Heart left ventricle (tissue), 16 donors: Measurements from ENCODE around the gene HHAT. TPM values are rescaled to one million over a fixed set of nuclear protein-coding genes. Genes with fewer than 3 reads are reported as not detected.

Experiments used
- ATAC-seq, 4 donors: fragments of 200-7000 bp; cut with Tn5 transposase; one replicate each; pipeline ENCODE4 v1.9.1; 2020 to 2022; ENCODE audit warnings: moderate library complexity in 4 of 4, mild to moderate bottlenecking in 3 of 4, moderate number of reproducible peaks in 1 of 4
- DNase-seq, 5 donors: peaks; one replicate each; pipeline ENCODE4 v3.0.0-alpha.2; 2020
- H3K27ac ChIP-seq, 12 donors: fragments of 200-600 bp; sonication (generic) in 4 of 12; one replicate each; pipeline versions ENCODE4 v1.5.0 to v1.8.0; 2016 to 2022; ENCODE audit warnings: mild to moderate bottlenecking in 2 of 12
- H3K27me3 ChIP-seq, 9 donors: fragments of 200-600 bp; sonication (generic) in 2 of 9; one replicate each; pipeline versions ENCODE4 v1.5.1 to v1.8.0; 2016 to 2022; ENCODE audit warnings: mild to moderate bottlenecking in 3 of 9
- H3K36me3 ChIP-seq, 9 donors: fragments of 200-600 bp; sonication (generic) in 2 of 9; one replicate each; pipeline versions ENCODE4 v1.5.0 to v1.8.0; 2018 to 2022; ENCODE audit warnings: mild to moderate bottlenecking in 2 of 9
- H3K4me1 ChIP-seq, 12 donors: fragments of 200-600 bp; sonication (generic) in 4 of 12; one replicate each; pipeline versions ENCODE4 v1.5.0 to v1.8.0; 2016 to 2022; ENCODE audit warnings: mild to moderate bottlenecking in 3 of 12
- H3K4me3 ChIP-seq, 12 donors: fragments of 200-600 bp; sonication (generic) in 4 of 12; one replicate each; pipeline versions ENCODE4 v1.5.0 to v1.8.0; 2017 to 2022; ENCODE audit warnings: mild to moderate bottlenecking in 9 of 12, moderate library complexity in 4 of 12
- H3K9me3 ChIP-seq, 12 donors: fragments of 200-600 bp; sonication (generic) in 4 of 12; one replicate each; pipeline versions ENCODE4 v1.5.0 to v1.8.0; 2016 to 2022; ENCODE audit warnings: mild to moderate bottlenecking in 1 of 12
- CTCF ChIP-seq, 12 donors: fragments of 200-600 bp; sonication (generic) in 4 of 12; IDR thresholded peaks; one replicate each; pipeline versions ENCODE4 v1.5.0 to v1.8.0; 2018 to 2022; ENCODE audit warnings: antibody characterized with exemption in 12 of 12, mild to moderate bottlenecking in 5 of 12
- POLR2A ChIP-seq, 2 donors: fragments of 450-650 bp; IDR thresholded peaks; one replicate each; pipeline ENCODE4 v1.6.1; 2017; ENCODE audit warnings: antibody characterized with exemption in 2 of 2, mild to moderate bottlenecking in 2 of 2, moderate library complexity in 2 of 2
- WGBS, 4 donors: extraction: QIAGEN DNeasy Blood & Tissue Kit in 2 of 4; methylation state at CpG; one replicate each; pipeline versions ENCODE4 v1.1.5 to v1.1.7; 2013 to 2018; 5-methylcytosine and 5-hydroxymethylcytosine counted together
- intact Hi-C, 10 donors: fragments of 100-400 bp; cut with DNase I; formaldehyde crosslinking; loops; one replicate each; pipeline versions ENCODE4 v1.11.1 to v1.14.2; 2022
- polyA plus RNA-seq, 2 donors: library from polyadenylated mRNA; stranded (reverse); fragments of 200-250 nt; gene quantifications; one replicate each; pipeline ENCODE4 v1.2.3, GENCODE V29; 2013
- total RNA-seq, 9 donors: library from RNA; depleted of rRNA in 2 of 9; stranded (reverse); fragments of >200 nt in 2 of 9; fragmentation: NEBNext Ultra II Directional in 3 of 9; extraction: Animal tissue kit (Norgen Biotek cat#: 25700) in 3 of 9; gene quantifications; one replicate each; pipeline versions ENCODE4 v1.1.0 to v1.2.4, GENCODE V29; 2016 to 2023
- donor health status: ischemic (EF 13 %, LVEDD 7.1; RV severe dilation, severe dysfunction).
- donor health status: healthy with polysubstance abuse.
- donor health status: DM: no; HTN: yes; CAD: no.
- donor health status: DM: no; HTN: no; CAD: no.
- donor health status: ischemic (EF 25% LVEDD 6.9; RV normal size, moderate dysfunction).
- donor health status: ischemic (EF 25% LVEDD 5.7; RV mildly dilated, moderate dysfunction).
- donor health status: healthy.
- donor health status: DM: yes; HTN: yes; CAD: no.
- donor health status: ischemic (EF 35%, LVEDD 5.7; RV mildly dilated, moderate dysfunction).
- donor health status: nonischemic (EF 11% LVEDD 7.7; RV severe dilation, severe dysfunction).
- donor health status: DM: yes; HTN: yes; CAD: no.
- donor health status: PGD.
- donor health status: ischemic (EF 29% LVEDD 5.4; RV normal size, mild dysfunction).
- donor health status: nonischemic (EF 23%, LVEDD 6.1; RV moderate dilation, normal function).

HHAT gene
- total and polyA plus RNA-seq, 11 donors: 0.98 to 4.7 (median 2.8) TPM

DNA sequence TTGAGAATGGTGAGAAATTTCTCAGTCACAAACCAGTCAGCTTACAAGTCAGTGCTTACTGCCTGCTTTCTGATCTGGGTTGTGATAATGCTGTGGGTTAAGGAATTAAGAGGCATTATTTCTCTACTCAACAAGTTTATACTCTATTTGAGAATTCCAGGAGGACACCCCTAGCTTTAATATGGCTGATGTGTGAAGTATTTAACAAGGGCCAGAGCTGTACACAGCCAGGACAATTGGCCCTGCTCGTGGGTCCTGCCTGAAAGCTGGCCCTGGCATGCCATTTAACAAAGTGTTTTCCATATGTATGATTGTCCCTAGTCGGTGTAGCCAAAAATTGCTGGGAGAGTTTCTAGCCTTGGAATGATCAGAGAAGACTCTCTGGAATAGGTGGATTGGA, 43.2 kb downstream of the HHAT start:
- Histone ChIP-seq H3K4me1 (peaks cover 0 to 14% (median 0%) of the 10 kb centered on the region in 12 donors), H3K9me3 (no peaks in the 10 kb centered on the region), H3K4me3 (no peak overlapping the region), H3K27me3 (no peaks in the 10 kb centered on the region), H3K36me3 (no peaks in the 10 kb centered on the region), H3K27ac (no peak overlapping the region)
- ATAC-seq: no peak
- intact Hi-C loops: no loop called here
- no peak for DNase-seq
- TF ChIP-seq POLR2A (IDR thresholded peaks at IDR 0.05) (no peak), CTCF (IDR thresholded peaks at IDR 0.05) (no peak)
- 37 to 69% (median 65%) methylated on average over 2 of the region's 2 CpGs for WGBS, 4 donors

GRCh38 chr1:210372491-210372890, 43.8 kb downstream of the HHAT start:
- ATAC-seq: no peak
- no peaks in the 10 kb centered on the region for H3K9me3 ChIP-seq
- H3K36me3 ChIP-seq: no peaks in the 10 kb centered on the region
- 88 to 98% (median 94%) methylated on average over 2 of the region's 2 CpGs for WGBS, 4 donors
- intact Hi-C loops: no loop called here
- no peak overlapping the region for H3K27ac ChIP-seq
- TF ChIP-seq POLR2A (IDR thresholded peaks at IDR 0.05) (no peak), CTCF (IDR thresholded peaks at IDR 0.05) (no peak)
- H3K4me3 ChIP-seq: no peak overlapping the region
- no peak for DNase-seq
- H3K27me3 ChIP-seq: no peaks in the 10 kb centered on the region
- H3K4me1 ChIP-seq: peaks cover 0 to 14% (median 0%) of the 10 kb centered on the region in 12 donors

GRCh38 chr1:210372931-210373627, 44.4 kb downstream of the HHAT start:
- no peak overlapping the region for H3K27ac ChIP-seq
- intact Hi-C loops: no loop called here
- peaks cover 0 to 14% (median 0%) of the 10 kb centered on the region in 12 donors for H3K4me1 ChIP-seq
- H3K9me3 ChIP-seq: no peaks in the 10 kb centered on the region
- 87 to 91% (median 90%) methylated on average over 6 of the region's 6 CpGs for WGBS, 4 donors
- no peaks in the 10 kb centered on the region for H3K36me3 ChIP-seq
- ATAC-seq (no peak), DNase-seq (no peak)
- no peak for TF ChIP-seq CTCF (IDR thresholded peaks at IDR 0.05)
- TF ChIP-seq POLR2A (IDR thresholded peaks at IDR 0.05): no peak
- H3K4me3 ChIP-seq: no peak overlapping the region
- no peaks in the 10 kb centered on the region for H3K27me3 ChIP-seq

GRCh38 chr1:210373628-210373877, 44.9 kb downstream of the HHAT start:
- Histone ChIP-seq H3K27ac (no peak overlapping the region), H3K4me3 (no peak overlapping the region), H3K4me1 (peaks cover 0 to 14% (median 0%) of the 10 kb centered on the region in 12 donors), H3K36me3 (no peaks in the 10 kb centered on the region), H3K27me3 (no peaks in the 10 kb centered on the region), H3K9me3 (no peaks in the 10 kb centered on the region)
- DNase-seq (no peak), ATAC-seq (no peak)
- intact Hi-C loops: no loop called here
- 79 to 91% (median 88%) methylated on average over 1 of the region's 1 CpG for WGBS, 4 donors
- TF ChIP-seq CTCF (IDR thresholded peaks at IDR 0.05) (no peak), POLR2A (IDR thresholded peaks at IDR 0.05) (no peak)
